HG03565 (cell line): ENCODE results near the gene RPL41.
"Not testable (repeated sequence)": the region's sequence is repeated elsewhere in the genome, so short reads cannot be mapped to it uniquely, and the experiment has no call there.

Experiments
- ATAC-seq: cut with Tn5 transposase; IDR thresholded peaks from one replicate; pipeline ENCODE4 v1.9.1; 2021; ENCODE audit warnings: mild to moderate bottlenecking, moderate library complexity; ENCODE audit not compliant: unreplicated experiment

RPL41 gene

GRCh38 chr12:56102683-56103065 lies 13.8 kb upstream of the RPL41 start:
- no peak for ATAC-seq

DNA sequence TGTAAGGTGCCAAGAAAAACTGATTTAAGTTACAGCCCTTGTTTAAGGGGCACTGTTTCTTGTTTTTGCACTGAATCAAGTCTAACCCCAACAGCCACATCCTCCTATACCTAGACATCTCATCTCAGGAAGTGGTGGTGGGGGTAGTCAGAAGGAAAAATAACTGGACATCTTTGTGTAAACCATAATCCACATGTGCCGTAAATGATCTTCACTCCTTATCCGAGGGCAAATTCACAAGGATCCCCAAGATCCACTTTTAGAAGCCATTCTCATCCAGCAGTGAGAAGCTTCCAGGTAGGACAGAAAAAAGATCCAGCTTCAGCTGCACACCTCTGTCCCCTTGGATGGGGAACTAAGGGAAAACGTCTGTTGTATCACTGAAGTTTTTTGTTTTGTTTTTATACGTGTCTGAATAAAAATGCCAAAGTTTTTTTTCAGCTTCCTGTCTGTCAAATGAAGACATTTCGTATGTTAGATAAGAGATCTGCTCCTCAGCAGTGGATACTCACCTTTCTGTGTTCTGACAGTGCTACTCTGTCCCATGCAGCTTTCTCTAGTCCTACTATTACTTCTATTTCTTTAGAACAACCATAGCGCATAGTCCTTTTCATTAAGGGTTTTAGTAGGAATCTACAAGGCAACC lies 13.2 kb upstream of the RPL41 start:
- no peak for ATAC-seq

- peak; percentile 6 for ATAC-seq
Observed at GRCh38 chr12:56103823-56104108, 12.7 kb upstream of the RPL41 start.

- ATAC-seq: peak; percentile 92
Observed at GRCh38 chr12:56104109-56104814, 12.2 kb upstream of the RPL41 start, which contains the start of gene PA2G4. Gene PA2G4 (plus strand): TSS chr12:56104559. CDS start chr12:56104738, 179 bp downstream.

DNA sequence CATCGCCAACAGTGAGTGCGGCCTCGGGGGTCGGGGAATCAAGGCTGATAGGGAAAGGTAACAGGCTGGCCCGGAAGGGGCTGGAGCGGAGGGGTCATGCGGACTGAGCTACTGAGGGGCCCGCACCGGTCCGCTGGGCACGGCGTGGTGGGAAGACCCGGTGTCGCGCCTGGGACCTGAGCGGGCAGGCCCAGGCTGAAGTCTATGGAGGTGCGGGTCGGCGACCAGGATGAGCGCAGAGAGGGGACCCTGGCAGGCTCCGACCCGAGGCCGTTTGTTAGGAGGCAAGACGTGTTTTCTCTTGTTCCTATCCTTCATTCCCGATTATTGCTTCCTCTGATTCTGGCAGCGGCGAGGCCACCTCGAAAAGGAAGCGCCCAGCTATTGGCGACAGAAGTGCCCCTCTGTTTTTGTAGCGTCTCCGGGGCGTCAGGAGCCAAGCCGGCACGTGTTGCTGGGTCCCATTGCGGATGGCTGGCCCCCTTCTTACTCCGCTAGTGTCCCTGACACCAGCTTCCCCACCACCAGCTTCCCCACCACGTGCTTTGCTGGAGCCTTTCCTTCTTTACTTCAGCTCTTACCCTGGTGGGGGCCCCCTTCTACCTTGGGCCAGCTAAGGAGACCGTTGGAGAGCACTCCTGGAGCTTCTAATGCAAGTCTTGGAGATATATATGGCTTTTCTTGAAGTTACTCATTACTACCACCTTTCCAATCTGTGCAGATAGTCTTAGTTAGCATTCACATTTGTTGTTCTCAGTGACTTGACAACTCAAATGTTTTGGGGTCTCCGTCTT lies 11.4 kb upstream of the RPL41 start:
- no peak for ATAC-seq

DNA sequence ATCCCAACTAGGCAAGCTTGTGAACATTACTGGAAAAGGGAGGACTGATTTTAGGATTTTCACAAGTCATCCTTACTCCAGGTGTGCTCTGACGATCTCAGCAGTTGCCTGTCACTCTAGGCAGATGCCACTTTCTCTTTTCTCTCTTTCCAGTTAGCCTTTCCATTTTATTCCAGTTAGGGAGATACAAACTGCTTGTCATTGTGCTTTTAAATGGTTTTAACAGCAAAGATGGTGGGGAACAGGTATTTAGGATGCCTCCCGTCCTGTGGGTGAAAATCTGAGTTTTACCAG lies 10.9 kb upstream of the RPL41 start:
- no peak for ATAC-seq

DNA sequence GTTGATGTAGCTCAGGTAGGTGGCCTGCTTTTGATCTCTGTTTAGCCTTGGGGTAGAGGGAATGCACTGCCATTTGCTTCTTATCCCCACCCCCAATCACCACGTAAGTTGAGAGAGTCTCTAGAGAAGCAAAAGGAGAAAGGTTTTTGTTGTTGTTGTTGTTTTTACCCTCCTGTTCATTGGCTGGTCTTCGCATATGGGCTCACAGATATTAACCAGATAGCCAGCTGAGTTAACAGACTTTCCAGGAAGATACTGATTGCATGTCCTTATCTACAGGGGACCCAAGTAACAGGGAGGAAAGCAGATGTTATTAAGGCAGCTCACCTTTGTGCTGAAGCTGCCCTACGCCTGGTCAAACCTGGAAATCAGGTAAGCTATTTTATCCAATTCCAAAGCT lies 9.2 kb upstream of the RPL41 start:
- no peak for ATAC-seq

DNA sequence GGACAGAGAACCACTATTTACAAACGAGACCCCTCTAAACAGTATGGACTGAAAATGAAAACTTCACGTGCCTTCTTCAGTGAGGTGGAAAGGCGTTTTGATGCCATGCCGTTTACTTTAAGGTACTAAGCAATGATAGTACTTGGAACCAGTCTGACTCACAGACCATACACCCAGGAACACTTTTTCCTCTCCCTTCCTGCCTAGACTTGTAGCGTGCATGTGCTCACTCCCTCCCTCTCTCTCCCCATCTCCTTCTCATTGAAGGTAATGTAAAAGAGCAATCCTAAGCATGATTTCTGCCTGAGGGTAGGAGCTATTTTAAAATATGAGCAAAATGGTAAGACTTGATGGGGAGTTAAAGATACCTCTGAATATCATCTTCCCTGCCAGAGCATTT lies 5.9 kb upstream of the RPL41 start:
- no peak for ATAC-seq

DNA sequence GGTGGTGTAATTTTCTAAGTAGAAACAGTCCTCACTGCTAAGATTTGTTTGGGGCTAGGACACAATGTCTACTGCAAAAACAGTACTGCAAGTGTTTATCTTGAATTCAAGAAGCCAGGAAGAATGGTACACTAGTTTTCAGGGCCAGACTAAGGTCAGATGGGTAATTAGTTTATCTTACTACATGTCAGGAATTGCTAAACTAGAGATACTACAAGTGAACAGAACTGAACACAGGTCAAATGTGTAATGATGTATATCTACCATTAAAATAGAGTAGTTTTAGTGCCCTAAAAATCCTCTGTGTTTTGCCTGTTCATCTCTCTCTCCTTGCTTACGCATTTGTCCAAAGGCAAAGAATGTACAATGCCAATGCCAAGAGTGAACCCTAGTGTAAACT lies 2.3 kb upstream of the RPL41 start:
- ATAC-seq: no peak

- ATAC-seq: no peak
Observed at GRCh38 chr12:56115329-56115728, 1.1 kb upstream of the RPL41 start.

- ATAC-seq: not testable (repeated sequence)
Observed at GRCh38 chr12:56117082-56117706, 761 bp downstream of the RPL41 start.

GRCh38 chr12:56117778-56118687 lies 1.6 kb downstream of the RPL41 start, which contains the start of gene ZC3H10:
Gene ZC3H10 (plus strand): TSS chr12:56118266. CDS start chr12:56120563, 2,297 bp downstream.
- peak; percentile 78 for ATAC-seq

GRCh38 chr12:56118688-56119357 lies 2.4 kb downstream of the RPL41 start:
- no peak for ATAC-seq

DNA sequence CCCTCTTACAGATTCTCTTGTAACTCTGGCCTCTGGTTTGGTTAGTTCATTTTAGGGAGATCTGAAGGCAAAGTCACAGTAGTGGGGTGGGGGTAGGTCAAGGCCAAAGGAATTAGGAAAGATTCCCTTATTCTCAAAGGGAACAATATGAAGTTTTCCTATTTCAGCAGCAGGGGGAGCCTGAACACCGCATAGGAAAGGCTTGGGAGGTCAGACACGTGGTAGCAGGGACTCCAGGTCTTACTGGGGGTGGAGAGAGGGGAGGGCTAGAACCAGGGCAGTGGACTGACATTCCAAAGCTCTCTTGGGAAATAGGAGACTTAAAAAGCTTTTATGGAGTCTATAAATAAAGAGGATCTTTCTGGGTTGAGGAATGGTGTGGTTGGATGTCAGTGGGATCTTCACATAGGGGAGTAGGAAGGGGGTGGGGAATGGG lies 2.9 kb downstream of the RPL41 start:
- ATAC-seq: no peak

GRCh38 chr12:56120158-56120846 lies 3.9 kb downstream of the RPL41 start:
- ATAC-seq: no peak

GRCh38 chr12:56121204-56121870 lies 4.9 kb downstream of the RPL41 start:
- no peak for ATAC-seq

GRCh38 chr12:56122637-56123036 lies 6.2 kb downstream of the RPL41 start:
- no peak for ATAC-seq

- ATAC-seq: no peak
Observed at GRCh38 chr12:56124133-56124532, 7.7 kb downstream of the RPL41 start.

DNA sequence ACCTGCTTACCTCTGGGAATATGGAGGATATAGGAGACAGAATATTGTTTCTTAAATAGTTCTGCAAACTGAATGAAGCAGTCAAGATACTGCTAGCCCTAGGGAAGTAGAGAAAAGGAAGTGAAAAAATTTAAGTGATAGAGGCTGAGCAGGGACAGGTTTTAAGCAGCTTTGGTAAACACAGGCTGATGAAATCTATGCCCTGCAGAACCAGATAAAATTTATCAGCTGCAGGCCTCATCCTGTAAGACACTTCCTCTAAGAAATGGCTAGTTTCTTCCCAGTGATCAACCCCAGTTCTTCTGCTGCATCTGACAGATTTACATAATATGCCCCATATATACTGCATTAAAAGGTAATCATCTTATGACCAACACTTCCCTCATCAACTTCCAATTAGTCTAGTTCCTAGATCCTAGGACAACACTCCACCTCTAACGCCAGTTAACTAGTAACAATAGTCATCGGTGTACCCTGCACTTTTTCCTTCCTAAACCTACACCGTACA lies 10.4 kb downstream of the RPL41 start:
- no peak for ATAC-seq
